HG02642 (cell line): Measurements from ENCODE around the gene DIPK1C.

Experiments used
- ATAC-seq: cut with Tn5 transposase; IDR thresholded peaks from one replicate; pipeline ENCODE4 v1.9.1; 2021; ENCODE audit warnings: mild to moderate bottlenecking; ENCODE audit not compliant: unreplicated experiment, poor library complexity

DIPK1C gene

GRCh38 chr18:74454279-74454751, 2.8 kb downstream of the DIPK1C start:
- ATAC-seq: no peak

- no peak for ATAC-seq
These were observed 3.4 kb downstream of the DIPK1C start for GRCh38 chr18:74453642-74454198.

- no peak for ATAC-seq
These were observed 4.0 kb downstream of the DIPK1C start for GRCh38 chr18:74453016-74453566.

DNA sequence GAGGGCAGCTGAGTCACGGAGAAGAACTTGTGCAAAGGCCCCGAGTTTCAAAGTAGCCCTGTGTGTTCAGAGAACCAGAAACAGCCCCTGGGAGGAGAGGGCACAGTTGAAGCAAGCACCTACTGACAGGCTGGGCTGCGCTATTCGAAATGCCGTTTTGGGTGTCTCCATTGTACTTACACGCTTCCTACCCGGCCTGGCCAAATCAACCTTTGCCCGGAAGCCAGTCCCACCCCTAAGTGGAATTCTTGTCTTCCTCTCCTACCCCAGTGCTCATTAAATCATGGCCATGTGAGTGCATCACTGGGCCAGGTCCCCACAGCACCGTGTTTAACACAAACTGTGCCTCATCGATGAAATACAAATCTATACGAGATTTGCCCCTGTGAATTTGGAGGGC, 6.0 kb downstream of the DIPK1C start:
- ATAC-seq: no peak

GRCh38 chr18:74450626-74451025, 6.5 kb downstream of the DIPK1C start:
- no peak for ATAC-seq

DNA sequence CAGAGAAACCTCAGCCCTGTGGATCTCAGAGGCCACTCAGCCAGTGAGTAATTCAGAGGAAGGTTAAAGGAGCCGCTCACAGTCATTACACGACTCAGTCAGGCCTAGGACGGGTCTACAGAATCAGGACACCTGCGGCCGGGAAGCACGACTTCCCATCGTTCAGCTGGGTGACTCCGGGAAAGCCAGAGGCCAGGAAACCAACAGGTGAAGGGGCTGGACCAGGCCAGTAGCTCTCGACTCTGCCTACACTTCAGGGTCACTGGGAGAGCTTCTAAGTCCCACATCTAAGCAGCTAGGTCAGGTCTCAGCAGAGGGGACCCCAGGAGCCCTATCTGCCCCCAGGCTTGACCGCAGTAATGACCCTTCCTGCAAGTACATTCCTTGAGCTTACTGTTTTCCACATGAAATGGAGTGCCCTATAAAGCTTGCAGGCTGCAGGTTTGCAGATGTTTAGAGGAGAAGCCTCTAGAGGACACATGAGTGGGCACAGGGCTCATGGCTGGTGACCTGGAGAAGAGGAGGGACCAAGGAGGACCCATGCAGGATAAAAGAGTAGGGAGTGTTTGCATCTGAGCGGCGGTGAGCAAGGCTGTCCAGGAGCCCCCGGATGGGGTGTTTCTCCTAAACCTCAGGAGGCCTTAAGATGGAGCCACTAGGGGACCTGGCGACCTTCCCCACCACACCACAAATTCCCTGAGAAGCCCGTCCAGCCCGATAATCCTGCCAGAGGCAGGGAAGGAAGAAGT, 9.5 kb downstream of the DIPK1C start:
- ATAC-seq: no peak

GRCh38 chr18:74446631-74447403, 10.3 kb downstream of the DIPK1C start:
- no peak for ATAC-seq

DNA sequence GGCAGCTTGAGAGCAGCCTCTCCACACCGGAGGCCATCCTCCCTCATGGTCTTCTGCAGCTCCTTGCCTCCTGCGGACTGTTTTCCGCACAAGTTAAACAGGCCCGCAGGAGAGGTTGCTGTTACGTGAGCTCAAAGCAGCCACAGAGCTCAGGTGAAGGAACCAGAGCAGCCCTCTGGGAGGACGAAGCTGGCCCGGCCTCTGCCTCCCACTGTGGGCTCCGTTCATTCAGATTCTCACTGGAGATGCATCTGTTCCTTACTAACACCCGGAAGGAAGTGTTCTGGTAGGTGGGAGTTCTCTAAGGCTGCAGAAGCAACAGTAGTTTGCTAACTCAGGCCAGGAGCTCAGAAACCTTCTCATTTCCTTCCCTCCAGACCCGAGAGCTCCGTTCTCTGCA, 10.9 kb downstream of the DIPK1C start:
- no peak for ATAC-seq

GRCh38 chr18:74445585-74445984, 11.5 kb downstream of the DIPK1C start:
- ATAC-seq: no peak

- ATAC-seq: no peak
These were observed 13.0 kb downstream of the DIPK1C start for GRCh38 chr18:74444104-74444503.

GRCh38 chr18:74440808-74441427, 16.2 kb downstream of the DIPK1C start:
- no peak for ATAC-seq

GRCh38 chr18:74438091-74438490, 19.0 kb downstream of the DIPK1C start:
- ATAC-seq: no peak

DNA sequence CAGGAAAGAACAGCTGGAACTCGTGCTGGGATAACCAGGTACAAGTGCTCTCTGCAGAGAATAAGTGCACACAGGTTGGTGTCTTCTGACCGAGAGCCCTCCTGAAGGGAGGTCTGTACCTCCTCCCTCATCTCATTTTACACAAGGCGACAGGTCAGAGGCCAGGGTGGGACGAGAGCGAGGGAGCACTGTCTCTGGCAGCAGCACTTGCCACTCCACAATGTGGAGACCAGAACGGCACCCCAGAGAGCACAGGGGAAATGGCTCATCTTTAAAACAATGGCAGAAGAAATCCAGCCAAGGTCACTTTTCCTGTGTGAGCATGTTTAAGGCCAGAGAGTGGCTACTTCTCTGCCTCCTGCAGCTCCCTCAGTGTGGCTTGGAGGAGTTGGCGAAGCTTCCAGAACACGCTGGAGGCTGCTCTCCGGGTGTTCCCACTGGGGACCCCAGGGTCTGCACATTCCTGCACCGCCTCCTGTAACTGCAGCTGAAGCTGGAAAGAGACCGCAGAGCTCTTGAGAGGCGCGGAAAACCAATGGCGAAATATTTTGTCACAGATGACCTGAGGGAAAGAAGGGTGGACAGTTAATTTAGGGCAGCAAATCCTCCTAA, 20.8 kb downstream of the DIPK1C start:
- no peak for ATAC-seq

DNA sequence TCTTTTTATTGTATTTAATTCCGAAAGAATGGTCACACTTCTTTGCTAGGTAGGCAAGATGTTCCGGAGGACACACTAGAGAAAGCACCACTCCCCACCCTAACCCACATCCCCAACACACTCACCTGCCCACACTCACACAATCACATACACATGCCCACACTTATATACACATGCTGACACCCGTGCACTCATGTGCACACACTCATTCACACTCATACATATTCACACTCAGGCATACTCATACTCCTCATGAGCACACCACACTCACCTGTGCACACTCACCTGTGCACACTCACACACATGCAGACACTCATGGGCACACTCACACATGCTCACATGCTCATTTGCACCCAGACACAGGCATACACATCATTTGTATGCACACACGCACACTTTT, 21.4 kb downstream of the DIPK1C start:
- ATAC-seq: no peak

DNA sequence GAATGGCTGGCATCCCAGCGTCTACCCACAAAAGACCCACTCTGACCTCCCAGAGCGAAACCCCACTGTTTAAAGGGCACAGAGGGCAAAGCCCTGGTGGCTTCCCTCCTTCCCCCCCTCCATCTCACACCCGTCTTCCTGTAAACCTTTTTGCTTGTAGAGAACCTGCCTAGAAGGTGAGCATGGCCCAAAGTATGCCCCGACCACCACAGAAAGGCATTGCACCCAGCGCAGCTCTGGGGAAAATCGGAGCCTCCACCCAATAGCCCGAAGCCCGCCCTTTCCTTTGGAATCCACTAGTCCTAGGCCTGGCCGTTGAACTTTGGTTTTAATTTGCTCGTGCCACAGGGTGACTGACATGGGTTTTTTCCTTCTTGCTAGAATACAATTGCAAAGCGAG, 22.6 kb downstream of the DIPK1C start:
- no peak for ATAC-seq

GRCh38 chr18:74430806-74431571, 26.1 kb downstream of the DIPK1C start:
- ATAC-seq: no peak

DNA sequence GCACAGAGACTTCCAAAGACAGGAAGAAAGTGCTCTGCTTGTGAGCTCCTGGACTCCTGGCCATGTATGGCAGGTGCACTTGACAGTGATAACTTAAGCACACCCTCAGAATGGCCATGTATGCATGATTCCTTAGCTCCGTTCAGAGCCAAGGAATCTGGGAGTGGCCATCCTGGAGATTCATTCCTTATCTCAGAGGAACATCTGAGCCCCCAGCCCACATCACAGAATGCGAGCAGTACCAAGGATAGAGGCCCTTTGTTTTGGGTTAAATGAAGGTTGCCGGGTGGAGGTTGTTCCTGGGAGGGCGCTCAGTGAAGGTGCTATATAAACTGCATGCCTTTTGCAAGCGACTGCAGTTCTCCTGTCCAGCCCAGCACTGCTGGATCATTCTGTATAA, 26.9 kb downstream of the DIPK1C start:
- ATAC-seq: no peak

- no peak for ATAC-seq
These were observed 28.0 kb downstream of the DIPK1C start for GRCh38 chr18:74429096-74429495.

- ATAC-seq: no peak
These were observed 29.5 kb downstream of the DIPK1C start for GRCh38 chr18:74427442-74428112.
